ENCODE measurements around the gene HP1BP3.

DNA sequence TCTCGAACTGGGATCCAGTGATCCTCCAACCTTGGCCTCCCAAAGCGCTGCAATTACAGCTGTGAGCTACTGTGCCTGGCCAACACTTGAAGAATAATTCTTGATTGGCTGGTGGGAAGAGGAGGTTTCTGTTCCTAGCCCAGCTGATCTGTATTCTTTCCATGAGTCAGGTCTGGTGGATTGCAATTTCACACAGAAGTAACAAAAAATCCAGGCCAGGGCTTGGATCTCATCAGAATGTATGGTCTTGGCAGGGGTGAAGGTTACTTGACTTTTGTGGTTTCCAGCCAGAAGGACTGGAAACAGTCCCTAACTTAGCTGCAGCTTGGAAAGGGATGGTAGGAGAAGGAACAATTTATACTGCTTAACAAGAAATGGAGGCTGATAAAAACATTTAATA lies 5.1 kb upstream of the HP1BP3 start:
- TF ChIP-seq, protein P1, sequence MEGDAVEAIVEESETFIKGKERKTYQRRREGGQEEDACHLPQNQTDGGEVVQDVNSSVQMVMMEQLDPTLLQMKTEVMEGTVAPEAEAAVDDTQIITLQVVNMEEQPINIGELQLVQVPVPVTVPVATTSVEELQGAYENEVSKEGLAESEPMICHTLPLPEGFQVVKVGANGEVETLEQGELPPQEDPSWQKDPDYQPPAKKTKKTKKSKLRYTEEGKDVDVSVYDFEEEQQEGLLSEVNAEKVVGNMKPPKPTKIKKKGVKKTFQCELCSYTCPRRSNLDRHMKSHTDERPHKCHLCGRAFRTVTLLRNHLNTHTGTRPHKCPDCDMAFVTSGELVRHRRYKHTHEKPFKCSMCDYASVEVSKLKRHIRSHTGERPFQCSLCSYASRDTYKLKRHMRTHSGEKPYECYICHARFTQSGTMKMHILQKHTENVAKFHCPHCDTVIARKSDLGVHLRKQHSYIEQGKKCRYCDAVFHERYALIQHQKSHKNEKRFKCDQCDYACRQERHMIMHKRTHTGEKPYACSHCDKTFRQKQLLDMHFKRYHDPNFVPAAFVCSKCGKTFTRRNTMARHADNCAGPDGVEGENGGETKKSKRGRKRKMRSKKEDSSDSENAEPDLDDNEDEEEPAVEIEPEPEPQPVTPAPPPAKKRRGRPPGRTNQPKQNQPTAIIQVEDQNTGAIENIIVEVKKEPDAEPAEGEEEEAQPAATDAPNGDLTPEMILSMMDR (IDR thresholded peaks at IDR 0.05; ENCODE audit: low read depth, low read length, missing input control) = no peak
- TF ChIP-seq YY1 (IDR thresholded peaks at IDR 0.05) = no peak
- TF ChIP-seq, protein P2, sequence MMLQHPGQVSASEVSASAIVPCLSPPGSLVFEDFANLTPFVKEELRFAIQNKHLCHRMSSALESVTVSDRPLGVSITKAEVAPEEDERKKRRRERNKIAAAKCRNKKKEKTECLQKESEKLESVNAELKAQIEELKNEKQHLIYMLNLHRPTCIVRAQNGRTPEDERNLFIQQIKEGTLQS (IDR thresholded peaks at IDR 0.05) = no peak
- TF ChIP-seq GABPA (IDR thresholded peaks at IDR 0.05 in 1 of 2, conservative IDR thresholded peaks at IDR 0.05 in 1 of 2) = no peak
- no peak for TF ChIP-seq NR2F2 (IDR thresholded peaks at IDR 0.05)
- no peak for TF ChIP-seq EGR1 (IDR thresholded peaks at IDR 0.05; ENCODE audit: low read depth in 2 of 2)
- TF ChIP-seq, protein P3, sequence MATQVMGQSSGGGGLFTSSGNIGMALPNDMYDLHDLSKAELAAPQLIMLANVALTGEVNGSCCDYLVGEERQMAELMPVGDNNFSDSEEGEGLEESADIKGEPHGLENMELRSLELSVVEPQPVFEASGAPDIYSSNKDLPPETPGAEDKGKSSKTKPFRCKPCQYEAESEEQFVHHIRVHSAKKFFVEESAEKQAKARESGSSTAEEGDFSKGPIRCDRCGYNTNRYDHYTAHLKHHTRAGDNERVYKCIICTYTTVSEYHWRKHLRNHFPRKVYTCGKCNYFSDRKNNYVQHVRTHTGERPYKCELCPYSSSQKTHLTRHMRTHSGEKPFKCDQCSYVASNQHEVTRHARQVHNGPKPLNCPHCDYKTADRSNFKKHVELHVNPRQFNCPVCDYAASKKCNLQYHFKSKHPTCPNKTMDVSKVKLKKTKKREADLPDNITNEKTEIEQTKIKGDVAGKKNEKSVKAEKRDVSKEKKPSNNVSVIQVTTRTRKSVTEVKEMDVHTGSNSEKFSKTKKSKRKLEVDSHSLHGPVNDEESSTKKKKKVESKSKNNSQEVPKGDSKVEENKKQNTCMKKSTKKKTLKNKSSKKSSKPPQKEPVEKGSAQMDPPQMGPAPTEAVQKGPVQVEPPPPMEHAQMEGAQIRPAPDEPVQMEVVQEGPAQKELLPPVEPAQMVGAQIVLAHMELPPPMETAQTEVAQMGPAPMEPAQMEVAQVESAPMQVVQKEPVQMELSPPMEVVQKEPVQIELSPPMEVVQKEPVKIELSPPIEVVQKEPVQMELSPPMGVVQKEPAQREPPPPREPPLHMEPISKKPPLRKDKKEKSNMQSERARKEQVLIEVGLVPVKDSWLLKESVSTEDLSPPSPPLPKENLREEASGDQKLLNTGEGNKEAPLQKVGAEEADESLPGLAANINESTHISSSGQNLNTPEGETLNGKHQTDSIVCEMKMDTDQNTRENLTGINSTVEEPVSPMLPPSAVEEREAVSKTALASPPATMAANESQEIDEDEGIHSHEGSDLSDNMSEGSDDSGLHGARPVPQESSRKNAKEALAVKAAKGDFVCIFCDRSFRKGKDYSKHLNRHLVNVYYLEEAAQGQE (IDR thresholded peaks at IDR 0.05) = no peak
- TF ChIP-seq TAF1 (conservative IDR thresholded peaks at IDR 0.05) = no peak
- TF ChIP-seq SP1 (IDR thresholded peaks at IDR 0.05) = no peak
- no peak for TF ChIP-seq RAD21 (IDR thresholded peaks at IDR 0.05)
- TF ChIP-seq, protein P4, sequence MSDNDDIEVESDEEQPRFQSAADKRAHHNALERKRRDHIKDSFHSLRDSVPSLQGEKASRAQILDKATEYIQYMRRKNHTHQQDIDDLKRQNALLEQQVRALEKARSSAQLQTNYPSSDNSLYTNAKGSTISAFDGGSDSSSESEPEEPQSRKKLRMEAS (IDR thresholded peaks at IDR 0.05) = no peak
- TF ChIP-seq, protein P5, sequence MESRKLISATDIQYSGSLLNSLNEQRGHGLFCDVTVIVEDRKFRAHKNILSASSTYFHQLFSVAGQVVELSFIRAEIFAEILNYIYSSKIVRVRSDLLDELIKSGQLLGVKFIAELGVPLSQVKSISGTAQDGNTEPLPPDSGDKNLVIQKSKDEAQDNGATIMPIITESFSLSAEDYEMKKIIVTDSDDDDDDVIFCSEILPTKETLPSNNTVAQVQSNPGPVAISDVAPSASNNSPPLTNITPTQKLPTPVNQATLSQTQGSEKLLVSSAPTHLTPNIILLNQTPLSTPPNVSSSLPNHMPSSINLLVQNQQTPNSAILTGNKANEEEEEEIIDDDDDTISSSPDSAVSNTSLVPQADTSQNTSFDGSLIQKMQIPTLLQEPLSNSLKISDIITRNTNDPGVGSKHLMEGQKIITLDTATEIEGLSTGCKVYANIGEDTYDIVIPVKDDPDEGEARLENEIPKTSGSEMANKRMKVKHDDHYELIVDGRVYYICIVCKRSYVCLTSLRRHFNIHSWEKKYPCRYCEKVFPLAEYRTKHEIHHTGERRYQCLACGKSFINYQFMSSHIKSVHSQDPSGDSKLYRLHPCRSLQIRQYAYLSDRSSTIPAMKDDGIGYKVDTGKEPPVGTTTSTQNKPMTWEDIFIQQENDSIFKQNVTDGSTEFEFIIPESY (IDR thresholded peaks at IDR 0.05) = no peak
